CMK (cell line): Measurements from ENCODE around the gene KLK1.
"Not testable (repeated sequence)": the region's sequence is repeated elsewhere in the genome, so short reads cannot be mapped to it uniquely, and the experiment has no call there.

Experiments
- DNase-seq: peaks from one replicate; pipeline ENCODE4 v3.0.0-alpha.2; 2010; ENCODE audit warnings: low read depth

The KLK1 gene

GRCh38 chr19:50791594-50792271 lies 31.9 kb downstream of the KLK1 start:
- no peak for DNase-seq

GRCh38 chr19:50790922-50791467 lies 32.6 kb downstream of the KLK1 start:
- DNase-seq = no peak

GRCh38 chr19:50790396-50790795 lies 33.2 kb downstream of the KLK1 start, which contains the start of gene ACP4:
Gene ACP4 (plus strand): TSS chr19:50790415. CDS start chr19:50790415, 0 bp downstream.
- DNase-seq = no peak

- no peak for DNase-seq
Measured at GRCh38 chr19:50785329-50785728, 38.3 kb downstream of the KLK1 start.

GRCh38 chr19:50784710-50785109 lies 38.9 kb downstream of the KLK1 start:
- no peak for DNase-seq

GRCh38 chr19:50783848-50784152 lies 39.8 kb downstream of the KLK1 start:
- not testable (repeated sequence) for DNase-seq

- no peak for DNase-seq
Measured at GRCh38 chr19:50780753-50781435, 42.7 kb downstream of the KLK1 start.

GRCh38 chr19:50779504-50780457 lies 43.8 kb downstream of the KLK1 start:
- DNase-seq = no peak

- no peak for DNase-seq
Measured at GRCh38 chr19:50778906-50779430, 44.6 kb downstream of the KLK1 start.

GRCh38 chr19:50777830-50778303 lies 45.7 kb downstream of the KLK1 start:
- DNase-seq = no peak

- DNase-seq = no peak
Measured at GRCh38 chr19:50777261-50777660, 46.3 kb downstream of the KLK1 start.

GRCh38 chr19:50776131-50776530 lies 47.5 kb downstream of the KLK1 start:
- DNase-seq = no peak

- not testable (repeated sequence) for DNase-seq
Measured at GRCh38 chr19:50773454-50773853, 50.1 kb downstream of the KLK1 start.

GRCh38 chr19:50772912-50773311 lies 50.7 kb downstream of the KLK1 start:
- DNase-seq = not testable (repeated sequence)

- no peak for DNase-seq
Measured at GRCh38 chr19:50772476-50772875, 51.1 kb downstream of the KLK1 start.

GRCh38 chr19:50770888-50771287 lies 52.7 kb downstream of the KLK1 start:
- no peak for DNase-seq

GRCh38 chr19:50770164-50770563 lies 53.4 kb downstream of the KLK1 start, which contains the start of gene GPR32:
Gene GPR32 (plus strand): TSS chr19:50770464. CDS start chr19:50770601, 137 bp downstream.
- not testable (repeated sequence) for DNase-seq
